ENCODE measurements around the gene CLASRP. TPM values are rescaled to one million over a fixed set of nuclear protein-coding genes. Genes with fewer than 3 reads are reported as not detected.
A peak's percentile ranks its signal among the peaks of the same experiment; 100 is the strongest.

Gene CLASRP
- total and polyA plus RNA-seq, 9 of the 15 experiments (the other 6 are each of a cell fraction or from before 2014, with no cell fraction given), result 0.94 to 86.3 (median 44.0) TPM

DNA sequence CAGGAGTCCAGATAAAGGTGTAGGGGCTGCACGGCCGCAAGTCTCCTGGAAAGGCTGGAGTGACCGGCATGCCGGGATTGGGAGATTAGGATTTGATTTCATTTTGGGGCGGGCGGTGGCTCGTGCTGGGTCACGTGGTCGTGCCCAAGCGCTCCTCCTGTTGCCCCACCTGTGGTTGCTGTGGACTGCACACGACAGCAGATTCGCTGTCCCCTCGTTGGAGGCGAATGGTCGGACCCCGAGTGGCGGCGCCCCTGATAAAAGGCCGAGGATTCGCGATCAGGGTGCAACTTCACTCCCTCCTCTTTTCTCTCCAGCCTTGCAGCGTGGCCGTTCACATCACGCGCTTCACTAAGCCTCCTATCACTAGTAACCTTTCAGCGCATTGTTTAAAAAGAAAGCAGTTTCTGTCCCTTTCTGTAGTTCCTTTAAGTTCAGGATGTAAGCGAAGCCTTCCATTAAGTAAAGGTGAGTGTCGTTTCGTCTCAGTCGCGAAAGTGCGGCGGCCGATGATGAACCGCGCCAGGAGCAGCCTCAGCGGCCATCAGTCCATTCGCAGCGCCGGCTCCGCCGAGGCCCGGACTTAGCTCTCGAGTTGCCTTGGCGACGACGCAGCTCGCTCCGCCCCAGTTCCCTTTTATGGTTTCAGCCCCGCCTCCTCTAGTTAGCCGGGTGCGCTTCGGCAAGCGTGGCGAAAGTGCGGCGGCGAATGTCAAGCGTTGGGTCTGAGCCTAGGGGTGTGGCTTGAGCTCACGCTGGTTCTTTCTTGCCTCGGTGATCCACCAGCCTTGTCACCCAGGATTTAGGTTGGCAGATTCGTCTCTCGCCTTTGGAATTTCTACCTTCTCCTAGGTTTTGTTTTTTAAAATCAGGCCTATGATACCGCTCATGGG lies 52.4 kb downstream of the CLASRP start (continued):
- TF ChIP-seq ZNF766 (CRISPR knock-in tag; conservative IDR thresholded peaks at IDR 0.05) (no peak), MGA (IDR thresholded peaks at IDR 0.05) (peak; percentile 44; the same call in 1 of the 2 replicates), POLR3A (IDR thresholded peaks at IDR 0.05; ENCODE audit: borderline replicate concordance, extremely low read depth, insufficient read depth, insufficient read length) (no peak), RAD51 (IDR thresholded peaks at IDR 0.05; ENCODE audit: borderline replicate concordance, low read depth) (peak; percentile 82; the same call in 1 of the 2 replicates), RNF219 (CRISPR knock-in tag; IDR thresholded peaks at IDR 0.05) (no peak), ZNF146 (CRISPR knock-in tag; IDR thresholded peaks at IDR 0.05; ENCODE audit: unreplicated experiment) (no peak), ZFP91 (CRISPR knock-in tag; IDR thresholded peaks at IDR 0.05) (no peak), FOXA1 (IDR thresholded peaks at IDR 0.05; ENCODE audit: borderline replicate concordance) (no peak)
- TF ChIP-seq, protein P1, sequence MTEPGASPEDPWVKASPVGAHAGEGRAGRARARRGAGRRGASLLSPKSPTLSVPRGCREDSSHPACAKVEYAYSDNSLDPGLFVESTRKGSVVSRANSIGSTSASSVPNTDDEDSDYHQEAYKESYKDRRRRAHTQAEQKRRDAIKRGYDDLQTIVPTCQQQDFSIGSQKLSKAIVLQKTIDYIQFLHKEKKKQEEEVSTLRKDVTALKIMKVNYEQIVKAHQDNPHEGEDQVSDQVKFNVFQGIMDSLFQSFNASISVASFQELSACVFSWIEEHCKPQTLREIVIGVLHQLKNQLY (CRISPR knock-in tag; conservative IDR thresholded peaks at IDR 0.05), result no peak
